ENCODE data around the gene LRRC8B. TPM values are rescaled to one million over a fixed set of nuclear protein-coding genes. Genes with fewer than 3 reads are reported as not detected.

Gene LRRC8B
- total and polyA plus RNA-seq, 2 of the 13 experiments (the other 11 are each of a cell fraction or from before 2014, with no cell fraction given), result 4.9 to 7.6 TPM

- TF ChIP-seq ZNF629 (CRISPR knock-in tag; conservative IDR thresholded peaks at IDR 0.05) (no peak), JARID2 (CRISPR knock-in tag; IDR thresholded peaks at IDR 0.05; ENCODE audit: insufficient replicate concordance) (no peak), PITX1 (CRISPR knock-in tag; IDR thresholded peaks at IDR 0.05) (no peak; the same call in 1 of the 2 replicates), ZNF646 (CRISPR knock-in tag; IDR thresholded peaks at IDR 0.05) (0 out of 2 replicates have a peak, but pooled peaks have one; percentile 24), FIP1L1 (IDR thresholded peaks at IDR 0.05; ENCODE audit: borderline replicate concordance, insufficient read depth, low read depth, low read length) (no peak), IKZF5 (CRISPR knock-in tag; IDR thresholded peaks at IDR 0.05) (peak; percentile 19; the same call in 1 of the 2 replicates), RXRA (CRISPR knock-in tag; IDR thresholded peaks at IDR 0.05) (no peak; the same call in 1 of the 2 replicates), CSRNP1 (CRISPR knock-in tag; IDR thresholded peaks at IDR 0.05) (peak; percentile 71), HDAC6 (IDR thresholded peaks at IDR 0.05; ENCODE audit: low read depth, low read length) (no peak), ZNF672 (CRISPR knock-in tag; IDR thresholded peaks at IDR 0.05) (0 out of 2 replicates have a peak, but pooled peaks have one; percentile 20), ZNF878 (CRISPR knock-in tag; IDR thresholded peaks at IDR 0.05) (no peak), CCAR2 (optimal IDR thresholded peaks at IDR 0.05; ENCODE audit: low read depth, low read length) (no peak), ZNF232 (CRISPR knock-in tag; IDR thresholded peaks at IDR 0.05; ENCODE audit: borderline replicate concordance) (no peak; the same call in 1 of the 2 replicates), PRDM15 (CRISPR knock-in tag; IDR thresholded peaks at IDR 0.05) (no peak), FOSL2 (CRISPR knock-in tag; IDR thresholded peaks at IDR 0.05) (peak; percentile 52)
These were observed at the start of gene LRRC8B (continued) for GRCh38 chr1:89524369-89525168.
